HL-60/S4 treated with retinoic acid at 250 ng/mL for 4 days and 3 days (cell line): ENCODE measurements around the gene PLEKHF1.
"Not testable (repeated sequence)": the region's sequence is repeated elsewhere in the genome, so short reads cannot be mapped to it uniquely, and the experiment has no call there.

ENCODE experiments used
- in situ Hi-C: fragments of 300-500 bp; cut with MboI; formaldehyde crosslinking; loops from 2 replicates; pipeline ENCODE4 v1.7.0; 2022; ENCODE audit warnings: low sequenced_read_pairs

Gene PLEKHF1

DNA sequence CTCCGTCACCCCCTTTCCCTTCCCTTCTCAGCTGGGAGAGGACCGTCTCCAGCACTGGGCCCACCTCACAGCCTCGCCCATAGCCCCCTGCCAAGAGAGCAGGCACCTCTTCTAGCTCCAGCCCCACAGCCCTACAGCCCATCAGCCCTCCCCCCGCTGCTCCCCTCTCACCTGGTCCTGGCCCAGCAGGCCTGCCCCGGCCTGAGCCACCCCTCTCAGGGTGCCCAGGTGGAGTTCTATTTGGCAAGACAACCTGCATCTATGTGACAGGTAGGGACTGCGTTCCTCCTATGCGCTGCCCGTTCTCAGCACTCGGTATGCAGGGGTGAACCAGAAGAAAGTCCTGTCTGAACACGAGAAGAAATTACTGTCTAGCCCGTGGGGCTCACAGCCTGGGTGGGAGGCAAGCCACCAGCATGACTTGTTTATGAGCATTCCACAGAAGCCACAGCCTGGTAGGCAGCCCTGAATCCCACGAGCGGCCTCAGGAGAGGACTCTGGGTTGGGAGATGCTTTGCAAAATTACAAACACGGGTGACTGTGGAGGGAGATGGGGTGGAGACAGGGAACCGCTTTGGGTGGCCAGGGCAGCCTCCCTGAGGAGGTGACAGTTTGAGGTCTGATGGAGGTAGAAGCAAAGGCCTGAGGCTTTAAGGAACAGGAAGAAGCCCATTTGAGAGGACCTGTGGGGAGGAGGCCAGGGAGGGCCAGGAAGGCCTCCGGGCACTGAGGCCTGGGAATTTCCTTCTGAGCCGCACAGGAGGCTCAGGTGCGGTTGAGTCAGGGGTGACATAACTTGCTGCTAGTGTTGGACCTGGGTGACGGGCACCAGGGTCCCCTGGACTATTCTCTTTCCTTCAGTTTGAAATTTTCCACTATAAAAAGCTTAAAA, 1.2 kb upstream of the PLEKHF1 start:
- in situ Hi-C loops: no loop called here

DNA sequence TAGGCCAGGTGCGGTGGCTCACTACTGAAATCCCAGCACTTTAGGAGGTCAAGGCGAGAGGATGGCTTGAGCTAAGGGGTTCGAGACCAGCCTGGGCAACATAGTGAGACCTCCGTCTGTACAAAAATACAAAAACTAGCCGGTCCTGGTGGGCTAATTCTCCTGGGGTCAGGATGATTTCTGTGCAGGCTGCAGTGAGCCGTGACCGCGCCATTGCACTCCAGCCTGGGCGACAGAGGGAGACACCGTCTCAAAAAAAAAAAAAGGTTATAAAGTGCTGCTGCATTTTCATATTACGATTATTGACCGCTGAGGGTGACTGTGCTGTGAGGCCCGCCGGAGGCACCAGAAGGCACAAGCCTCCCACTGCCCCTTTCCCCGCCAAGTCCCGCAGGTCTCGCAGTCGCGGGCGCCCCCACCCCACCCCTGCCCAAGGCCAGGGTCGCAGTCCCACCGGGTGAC, 477 bp upstream of the PLEKHF1 start:
- in situ Hi-C loops: no loop called here

DNA sequence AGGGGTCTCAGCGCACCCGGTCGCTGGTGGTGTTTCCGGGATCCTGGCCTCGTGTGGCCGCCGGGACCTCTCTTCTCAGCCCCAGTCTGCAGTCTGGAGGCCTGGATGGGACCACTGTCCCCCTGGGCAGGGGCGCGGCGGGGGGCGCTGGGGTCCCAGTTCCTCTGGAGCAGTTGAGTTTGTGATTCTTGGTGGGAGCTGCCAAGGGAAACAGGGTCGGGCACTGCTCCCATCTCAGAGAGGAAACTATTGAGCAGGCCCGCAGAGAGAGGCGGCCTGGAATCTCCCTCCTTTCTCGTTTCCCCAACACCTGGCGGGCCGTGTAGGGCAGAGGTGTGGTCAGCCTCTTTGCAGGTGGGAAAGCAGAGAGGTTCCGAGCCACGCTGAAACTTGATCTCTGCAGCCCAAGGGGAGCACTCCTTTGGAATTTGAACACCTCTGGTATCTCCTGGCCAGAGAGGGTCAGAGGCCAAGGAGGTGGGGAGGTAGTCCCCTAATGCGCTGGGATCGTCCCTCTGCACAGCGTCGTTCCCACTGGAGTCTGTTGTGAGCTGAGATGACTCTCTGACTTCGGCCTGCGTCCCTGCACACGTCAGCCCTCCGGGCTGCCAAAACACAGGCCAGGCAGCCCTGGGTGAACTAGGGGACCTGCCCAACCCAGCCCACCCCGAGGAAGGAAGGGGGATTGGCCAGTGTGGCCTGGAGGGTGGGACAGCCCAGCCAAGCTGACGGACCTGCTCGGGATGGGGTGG, 741 bp downstream of the PLEKHF1 start:
- in situ Hi-C loops: no loop called here

DNA sequence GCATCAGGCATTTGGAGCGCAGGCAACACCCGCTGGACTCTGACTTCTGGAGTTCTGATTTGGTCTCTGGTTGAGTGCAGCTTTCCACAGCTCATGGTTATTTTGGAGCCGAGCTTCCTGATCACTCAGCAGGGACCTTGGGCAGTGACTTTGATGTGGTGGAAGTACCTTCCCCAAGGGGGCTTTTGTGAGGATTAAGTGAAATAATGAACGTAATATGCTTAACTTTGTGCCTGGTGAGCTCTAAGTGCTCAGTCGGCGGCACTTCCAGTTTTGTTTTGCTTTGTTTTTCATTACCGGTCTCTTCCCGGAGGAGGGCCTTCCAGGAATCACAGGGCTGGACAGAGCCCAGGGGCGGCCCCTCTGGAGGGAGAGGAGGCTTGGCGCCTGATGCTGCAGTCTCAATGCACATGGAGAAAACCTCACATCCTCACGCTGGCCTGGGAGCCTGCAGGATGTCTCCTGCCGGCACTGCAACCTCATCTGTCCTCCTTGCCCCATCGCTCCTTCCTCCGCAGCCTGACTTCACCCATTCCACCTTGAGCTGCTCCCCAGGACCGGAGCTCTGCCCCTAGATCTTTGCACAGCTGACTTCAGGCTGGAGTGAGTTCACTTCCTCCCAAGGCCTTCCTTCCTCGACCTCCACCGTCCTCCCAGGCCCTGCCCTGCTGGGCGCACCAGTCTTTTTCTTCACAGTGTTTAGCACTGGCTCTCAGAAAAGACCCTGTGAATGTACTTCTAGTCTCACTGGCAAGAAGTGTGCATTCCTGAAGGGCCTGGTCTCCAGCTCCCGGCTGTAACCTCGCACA, 1.5 kb downstream of the PLEKHF1 start:
- in situ Hi-C loops: no loop called here

DNA sequence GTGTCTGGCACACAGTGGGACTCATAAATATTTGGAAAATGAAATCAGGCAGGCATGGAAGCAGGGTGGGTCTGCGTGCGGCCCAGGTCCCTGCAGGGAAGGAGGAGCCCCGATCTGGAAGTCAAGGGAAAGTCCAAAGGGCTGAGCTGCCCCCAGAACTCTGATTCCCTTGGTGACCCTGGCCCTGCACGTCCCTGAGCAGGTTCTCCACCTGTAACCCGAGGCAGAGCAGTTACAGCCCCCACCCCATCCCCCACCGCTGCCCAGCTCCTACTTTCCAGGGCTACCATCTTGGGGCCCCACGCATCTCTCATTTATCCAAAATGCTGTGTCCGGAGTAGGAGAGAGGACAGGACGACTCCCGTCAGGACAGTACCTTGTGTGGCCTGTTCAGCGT, 2.1 kb downstream of the PLEKHF1 start:
- in situ Hi-C loops: no loop called here

DNA sequence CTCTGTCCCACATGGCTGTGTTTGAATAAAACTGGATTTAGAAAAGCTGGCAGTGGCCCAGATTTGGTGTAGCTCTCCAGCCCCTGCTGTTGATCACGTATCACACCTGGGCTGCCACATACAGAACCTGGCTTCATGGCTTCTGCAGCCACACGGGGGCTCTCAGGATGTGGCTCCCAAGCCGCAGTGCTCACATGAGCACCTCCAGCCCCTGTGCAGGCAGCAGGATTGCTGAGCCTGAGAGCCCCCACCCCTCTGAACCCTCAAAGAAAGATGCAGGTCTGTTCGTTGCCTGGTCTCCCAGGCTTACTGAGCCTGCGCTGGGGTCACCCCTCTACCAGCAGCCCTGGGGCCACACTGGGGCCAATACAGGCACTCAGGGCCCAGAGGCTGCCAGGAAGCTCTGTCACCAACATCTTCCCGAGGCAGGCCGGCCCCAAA, 2.7 kb downstream of the PLEKHF1 start:
- in situ Hi-C loops: no loop called here

DNA sequence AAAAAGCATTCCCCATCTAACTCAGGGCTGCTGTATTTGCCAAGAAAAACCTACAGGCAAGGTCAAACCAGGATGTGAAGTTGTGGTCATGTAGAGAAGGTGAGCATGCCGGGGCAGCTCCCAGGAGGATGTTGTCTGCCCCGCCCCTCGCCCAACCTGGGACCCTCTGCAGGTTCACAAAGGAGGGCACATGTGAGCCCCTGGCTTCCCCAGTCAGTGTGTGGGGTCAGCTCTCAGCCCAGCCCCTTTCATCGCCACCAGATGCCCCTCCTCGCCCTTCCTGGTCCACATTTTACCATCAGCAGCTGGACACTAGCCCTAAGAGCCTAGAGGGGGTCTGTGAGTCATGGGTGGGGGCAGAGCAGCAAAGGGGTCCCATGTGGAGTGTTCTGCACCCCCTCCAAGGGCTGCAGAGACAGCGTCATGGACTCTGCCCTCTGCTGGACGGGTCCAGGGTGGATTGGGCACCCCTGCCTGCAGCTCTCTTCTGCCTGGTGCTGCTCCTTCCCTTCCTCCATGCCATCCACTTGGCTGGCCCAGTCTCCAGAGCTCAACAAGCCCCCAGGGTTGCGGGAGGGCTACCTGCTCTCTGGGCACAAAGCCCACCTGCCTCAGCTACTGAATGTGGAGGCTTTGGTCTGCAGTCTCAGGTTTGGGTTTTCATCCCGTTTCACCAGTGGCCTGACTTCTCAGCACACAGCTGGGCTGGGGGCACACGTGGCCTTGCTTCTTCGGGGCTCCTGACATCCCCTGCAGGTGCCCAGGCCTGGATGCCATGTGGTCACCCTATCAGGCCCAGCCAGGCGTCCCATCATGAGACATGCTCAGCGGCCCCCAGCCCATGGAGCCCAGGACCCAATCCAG, 3.7 kb downstream of the PLEKHF1 start:
- in situ Hi-C loops: no loop called here

DNA sequence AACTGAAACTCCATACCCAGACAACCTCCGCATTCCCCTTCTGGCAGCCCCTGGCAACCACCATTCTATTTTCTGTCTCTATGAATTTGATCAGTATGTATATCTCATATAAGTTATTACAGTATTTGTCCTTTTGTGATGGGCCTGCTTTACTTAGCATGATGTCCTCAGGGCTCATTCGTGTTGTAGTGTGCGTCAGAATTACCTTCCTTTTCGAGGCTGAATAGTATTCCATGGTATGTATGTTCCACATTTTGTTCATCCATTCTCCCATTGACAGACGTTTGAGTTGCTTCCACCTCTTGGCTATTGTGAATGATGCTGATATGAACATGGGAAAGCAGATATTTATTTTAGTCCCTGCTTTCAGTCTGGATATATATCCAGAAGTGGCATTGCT, 5.0 kb downstream of the PLEKHF1 start:
- in situ Hi-C loops: no loop called here

DNA sequence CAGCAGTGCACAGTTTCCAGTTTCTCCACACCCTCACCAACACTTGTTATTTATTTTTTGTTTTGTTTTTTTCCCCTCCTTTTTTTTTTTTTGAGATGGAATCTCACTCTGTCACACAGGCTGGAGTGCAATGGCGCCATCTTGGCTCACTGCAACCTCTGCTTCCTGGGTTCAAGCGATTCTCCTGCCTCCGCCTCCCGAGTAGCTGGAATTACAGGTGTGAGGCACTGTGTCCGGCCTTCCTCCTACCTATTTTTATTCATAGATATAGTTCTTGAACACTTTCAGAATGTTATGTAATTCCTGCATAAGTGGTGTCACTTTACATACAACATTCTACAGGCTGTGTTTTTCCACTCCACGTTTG, 5.7 kb downstream of the PLEKHF1 start:
- in situ Hi-C loops: not testable (repeated sequence)

DNA sequence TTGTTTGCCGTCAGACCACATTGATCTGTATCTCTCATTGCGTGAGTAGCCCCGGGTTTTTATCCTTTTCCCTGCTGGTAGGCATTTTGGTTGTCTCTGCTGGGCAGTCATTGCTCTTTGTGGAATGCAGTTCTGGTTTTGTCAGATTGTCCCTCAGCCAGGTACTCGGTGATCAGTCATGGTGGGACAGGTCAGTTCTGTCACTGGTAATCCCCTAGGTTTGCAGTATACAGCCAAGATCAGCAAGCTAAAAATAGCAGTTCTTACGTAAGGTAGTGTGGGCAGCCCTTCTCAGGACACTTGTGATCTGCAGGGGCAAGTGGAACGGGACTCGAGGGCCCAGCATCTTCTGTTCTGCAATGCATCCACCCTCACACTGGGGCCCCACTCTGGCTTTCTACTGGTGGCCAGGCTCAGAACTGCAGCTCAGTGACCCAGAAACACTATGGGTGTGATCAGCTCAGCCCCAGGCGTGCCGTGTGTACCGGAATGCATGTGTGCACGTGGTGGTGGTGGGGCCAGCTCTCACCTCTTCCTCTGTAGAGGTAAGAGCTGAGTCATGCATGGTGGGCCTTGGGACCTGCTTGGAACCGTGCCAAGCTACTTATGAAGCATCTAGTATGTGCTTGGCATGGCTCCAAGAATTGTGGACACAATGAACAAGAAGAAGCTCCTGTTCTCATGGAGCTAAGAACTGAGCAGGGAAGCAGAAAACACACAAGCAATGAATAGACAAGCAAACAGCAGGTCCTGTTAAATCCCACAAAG, 6.3 kb downstream of the PLEKHF1 start:
- in situ Hi-C loops: no loop called here

DNA sequence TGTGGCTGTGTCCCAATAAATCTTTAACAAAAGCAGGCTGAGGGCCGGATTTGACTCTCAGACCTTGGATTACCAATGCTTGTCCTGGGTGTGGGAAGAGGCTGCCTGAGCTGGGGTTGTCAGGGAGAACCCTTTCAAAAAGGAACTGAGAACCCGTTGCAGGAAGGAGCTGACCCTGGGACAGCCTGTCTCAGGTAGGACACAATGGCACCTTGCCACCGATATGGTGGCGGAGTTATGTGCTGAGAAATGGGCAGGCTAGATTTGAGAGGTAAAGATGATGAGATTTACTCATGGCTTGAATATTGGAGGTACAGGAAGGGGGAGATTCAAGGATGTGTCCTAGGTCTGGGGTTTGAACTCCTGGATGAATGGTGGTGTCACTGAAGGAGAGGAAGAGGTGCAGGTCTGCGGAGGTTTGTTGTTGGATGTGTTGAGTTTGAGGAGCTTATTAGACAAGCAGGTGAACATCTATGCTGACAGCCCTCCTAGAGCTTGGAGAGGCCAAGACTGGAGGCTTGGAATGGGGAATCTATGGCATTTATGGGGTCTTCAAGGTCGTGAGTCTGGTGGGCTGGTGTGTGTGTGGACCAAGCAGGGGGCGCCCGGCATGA, 7.2 kb downstream of the PLEKHF1 start:
- in situ Hi-C loops: no loop called here

DNA sequence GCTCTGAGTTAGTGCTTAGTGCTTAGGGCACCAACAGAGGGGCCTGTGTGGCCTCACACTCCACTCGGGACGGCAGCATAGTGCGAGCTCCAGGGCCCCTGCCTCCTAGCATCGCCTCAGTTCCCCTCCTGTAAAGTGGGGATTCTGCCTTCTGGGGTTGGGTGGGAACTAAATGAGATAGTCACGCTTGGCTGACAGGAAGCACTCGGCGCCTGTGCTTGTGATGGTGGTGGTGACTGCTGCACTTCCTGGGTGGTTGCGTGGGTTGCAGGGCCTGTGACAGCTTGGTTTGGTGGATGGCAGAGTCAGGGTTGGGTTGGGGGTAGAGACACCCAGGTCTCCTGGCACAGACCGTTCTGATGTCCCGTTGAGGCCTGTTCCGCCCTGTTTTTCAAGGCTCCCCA, 7.7 kb downstream of the PLEKHF1 start:
- in situ Hi-C loops: no loop called here

DNA sequence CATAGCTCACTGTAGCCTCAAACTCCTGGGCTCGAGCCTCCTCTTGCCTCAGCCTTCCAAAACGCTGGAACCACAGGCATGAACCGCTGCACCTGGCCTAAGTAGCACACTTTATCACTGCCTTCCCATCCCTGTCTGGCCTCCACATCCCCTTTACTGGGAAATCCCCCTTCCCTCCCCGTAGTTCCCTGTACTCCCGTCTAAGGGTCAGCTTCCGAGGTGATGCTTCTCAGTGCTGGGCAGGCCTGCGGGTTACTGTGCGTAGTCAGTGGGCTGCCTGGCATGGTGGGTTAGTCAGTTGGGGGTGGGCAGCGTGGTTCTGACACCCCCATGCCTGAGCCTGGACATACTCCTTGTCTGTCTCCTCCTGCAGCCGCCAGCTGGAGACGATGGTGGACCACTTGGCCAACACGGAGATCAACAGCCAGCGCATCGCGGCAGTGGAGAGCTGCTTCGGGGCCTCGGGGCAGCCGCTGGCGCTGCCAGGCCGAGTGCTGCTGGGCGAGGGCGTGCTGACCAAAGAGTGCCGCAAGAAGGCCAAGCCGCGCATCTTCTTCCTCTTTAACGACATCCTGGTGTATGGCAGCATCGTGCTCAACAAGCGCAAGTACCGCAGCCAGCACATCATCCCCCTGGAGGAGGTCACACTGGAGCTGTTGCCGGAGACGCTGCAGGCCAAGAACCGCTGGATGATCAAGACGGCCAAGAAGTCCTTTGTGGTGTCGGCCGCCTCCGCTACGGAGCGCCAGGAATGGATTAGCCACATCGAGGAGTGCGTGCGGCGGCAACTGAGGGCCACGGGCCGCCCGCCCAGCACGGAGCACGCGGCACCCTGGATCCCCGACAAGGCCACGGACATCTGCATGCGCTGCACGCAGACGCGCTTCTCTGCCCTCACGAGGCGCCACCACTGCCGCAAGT, 8.4 kb downstream of the PLEKHF1 start:
- in situ Hi-C loops: no loop called here

DNA sequence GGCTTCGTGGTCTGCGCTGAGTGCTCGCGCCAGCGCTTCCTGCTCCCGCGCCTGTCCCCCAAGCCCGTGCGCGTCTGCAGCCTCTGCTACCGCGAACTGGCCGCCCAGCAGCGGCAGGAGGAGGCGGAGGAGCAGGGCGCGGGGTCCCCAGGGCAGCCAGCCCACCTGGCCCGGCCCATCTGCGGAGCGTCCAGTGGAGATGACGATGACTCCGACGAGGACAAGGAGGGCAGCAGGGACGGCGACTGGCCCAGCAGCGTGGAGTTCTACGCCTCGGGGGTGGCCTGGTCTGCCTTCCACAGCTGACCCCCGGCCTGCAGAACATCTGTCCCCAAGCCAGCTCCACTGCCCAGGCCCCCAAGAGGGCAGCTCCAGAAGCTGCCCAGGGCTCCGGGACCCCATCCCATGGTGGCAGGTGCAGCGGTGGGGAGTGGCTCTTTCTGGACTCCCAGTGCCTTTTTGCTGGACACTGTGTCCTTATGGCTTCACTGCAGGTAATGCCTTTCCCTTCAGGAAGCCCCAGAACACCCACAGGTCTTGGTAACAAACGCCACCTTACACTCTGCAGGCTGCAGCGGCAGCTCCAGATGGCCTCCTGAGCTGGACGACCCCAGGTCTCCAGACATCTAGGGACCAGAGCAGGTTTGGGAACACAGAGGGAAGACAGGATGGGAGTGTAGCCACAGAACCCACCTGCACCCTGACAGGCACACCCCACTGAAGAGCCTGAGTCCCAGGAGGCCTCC, 9.3 kb downstream of the PLEKHF1 start:
- in situ Hi-C loops: no loop called here

DNA sequence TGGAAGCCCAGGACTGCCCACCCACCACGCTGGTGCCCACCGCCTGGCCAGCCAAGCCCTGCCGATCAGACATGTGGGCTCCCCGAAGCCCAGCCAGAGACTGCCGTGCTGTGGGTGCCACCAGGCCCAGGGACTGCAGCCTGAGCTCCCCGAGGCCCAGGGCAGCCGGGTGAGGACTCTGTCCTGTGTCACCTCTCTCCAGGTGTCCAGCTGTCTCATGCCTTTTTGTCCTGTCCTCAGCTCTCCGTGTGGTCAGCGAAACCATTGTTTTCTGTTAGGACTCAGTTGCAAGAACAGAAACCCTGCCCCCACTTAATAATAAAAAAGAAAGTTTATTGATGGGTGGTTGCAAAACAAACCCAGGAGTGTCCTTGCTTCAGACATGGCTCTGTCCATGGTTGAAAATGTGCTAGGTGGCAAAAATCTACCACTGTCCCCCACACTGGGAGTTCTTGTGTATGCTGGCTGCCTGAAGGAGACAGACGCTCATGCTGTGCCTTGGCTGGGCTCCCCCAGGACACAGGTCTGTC, 9.9 kb downstream of the PLEKHF1 start:
- in situ Hi-C loops: no loop called here

DNA sequence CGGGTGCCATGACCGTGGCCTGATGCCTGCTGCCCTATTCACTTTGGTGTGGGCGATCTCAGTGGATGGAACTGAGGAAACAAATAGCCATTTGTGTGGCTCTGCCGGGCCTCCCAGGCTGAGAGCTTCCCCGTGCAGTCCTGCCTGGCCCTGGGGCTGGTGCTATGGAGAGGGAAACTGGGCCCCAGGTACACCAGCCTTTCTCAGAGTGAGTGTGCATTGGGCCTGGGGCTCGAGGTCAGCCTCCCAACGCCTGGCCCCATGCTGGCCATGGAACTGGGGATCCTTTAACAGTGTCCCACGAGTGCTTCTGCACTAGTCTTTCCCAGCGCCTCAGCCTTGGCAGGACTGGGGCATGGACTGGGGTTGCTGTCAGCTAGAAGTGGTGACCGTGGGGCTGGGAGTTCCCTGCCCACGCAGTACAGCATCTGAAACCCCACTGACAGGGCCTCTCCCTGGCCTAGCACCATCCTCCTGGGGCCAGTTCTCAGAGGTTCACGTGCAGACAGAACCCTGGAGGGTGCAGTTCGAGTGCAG, 10.5 kb downstream of the PLEKHF1 start:
- in situ Hi-C loops: no loop called here

DNA sequence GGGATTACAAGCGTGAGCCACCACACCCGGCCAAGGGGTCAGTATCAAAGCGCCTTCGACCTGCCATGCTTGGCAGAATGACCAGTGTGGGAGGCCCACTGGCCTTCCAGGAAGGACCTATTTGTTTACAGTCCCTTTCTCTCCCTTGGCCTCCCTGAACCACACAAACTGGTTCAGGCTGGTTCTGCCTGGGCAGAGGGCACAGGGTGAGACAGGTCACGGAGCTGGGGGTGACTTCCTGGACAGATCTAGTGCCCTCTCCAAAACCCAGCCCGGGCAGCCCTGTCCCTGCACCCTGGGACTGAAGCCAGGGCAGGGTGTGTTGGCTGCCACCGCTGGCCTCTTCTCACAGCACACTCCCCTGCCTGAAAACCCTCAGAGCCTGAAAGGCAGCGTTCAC, 11.3 kb downstream of the PLEKHF1 start:
- in situ Hi-C loops: no loop called here
